HG02798 (cell line): ENCODE measurements around the gene SAAL1.
"Not testable (repeated sequence)": the region's sequence is repeated elsewhere in the genome, so short reads cannot be mapped to it uniquely, and the experiment has no call there.

Experiments used
- ATAC-seq: cut with Tn5 transposase; IDR thresholded peaks from one replicate; pipeline ENCODE4 v1.9.1; 2021; ENCODE audit warnings: mild to moderate bottlenecking; ENCODE audit not compliant: unreplicated experiment, poor library complexity

The SAAL1 gene, protein sequence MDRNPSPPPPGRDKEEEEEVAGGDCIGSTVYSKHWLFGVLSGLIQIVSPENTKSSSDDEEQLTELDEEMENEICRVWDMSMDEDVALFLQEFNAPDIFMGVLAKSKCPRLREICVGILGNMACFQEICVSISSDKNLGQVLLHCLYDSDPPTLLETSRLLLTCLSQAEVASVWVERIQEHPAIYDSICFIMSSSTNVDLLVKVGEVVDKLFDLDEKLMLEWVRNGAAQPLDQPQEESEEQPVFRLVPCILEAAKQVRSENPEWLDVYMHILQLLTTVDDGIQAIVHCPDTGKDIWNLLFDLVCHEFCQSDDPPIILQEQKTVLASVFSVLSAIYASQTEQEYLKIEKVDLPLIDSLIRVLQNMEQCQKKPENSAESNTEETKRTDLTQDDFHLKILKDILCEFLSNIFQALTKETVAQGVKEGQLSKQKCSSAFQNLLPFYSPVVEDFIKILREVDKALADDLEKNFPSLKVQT

DNA sequence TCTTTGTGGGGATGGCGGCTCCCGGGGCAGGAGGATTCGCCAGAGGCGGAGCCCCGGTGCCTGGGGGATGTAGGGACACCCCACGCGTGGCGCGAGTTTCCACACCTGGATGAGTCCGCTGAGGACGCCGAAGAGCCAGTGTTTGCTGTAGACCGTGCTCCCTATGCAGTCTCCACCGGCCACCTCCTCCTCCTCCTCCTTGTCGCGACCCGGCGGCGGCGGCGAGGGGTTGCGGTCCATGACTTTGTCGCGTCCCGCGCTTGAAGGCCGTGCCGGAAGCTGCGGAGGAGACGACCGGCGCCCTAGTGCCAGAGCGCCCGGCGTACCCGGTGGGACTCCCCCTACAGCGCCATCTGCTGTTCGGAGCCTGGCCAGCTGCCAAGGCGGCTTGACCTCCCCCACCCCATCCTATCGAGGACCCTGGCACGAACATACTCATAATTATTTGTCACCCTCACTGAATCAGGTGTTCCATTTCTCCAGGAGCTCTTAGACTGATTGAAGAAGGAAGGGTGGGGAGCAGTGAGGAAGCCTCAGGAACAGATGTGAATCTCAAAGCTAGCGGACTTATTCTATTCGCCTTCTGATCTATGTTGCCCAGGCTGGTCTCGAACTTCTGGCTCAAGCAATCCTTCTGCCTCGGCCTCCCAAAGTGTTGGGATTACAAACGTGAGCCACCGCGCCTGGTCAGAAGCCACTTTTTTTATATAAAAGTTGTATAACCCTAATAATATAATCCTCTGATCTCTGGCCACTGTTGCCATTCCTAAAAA is at the start of gene SAAL1:
Gene SAAL1, minus strand, starts transcription at position 281 of the 773 bp plus-strand sequence. Its CDS starts 41 bp downstream, at position 240.
- ATAC-seq = peak; percentile 98

DNA sequence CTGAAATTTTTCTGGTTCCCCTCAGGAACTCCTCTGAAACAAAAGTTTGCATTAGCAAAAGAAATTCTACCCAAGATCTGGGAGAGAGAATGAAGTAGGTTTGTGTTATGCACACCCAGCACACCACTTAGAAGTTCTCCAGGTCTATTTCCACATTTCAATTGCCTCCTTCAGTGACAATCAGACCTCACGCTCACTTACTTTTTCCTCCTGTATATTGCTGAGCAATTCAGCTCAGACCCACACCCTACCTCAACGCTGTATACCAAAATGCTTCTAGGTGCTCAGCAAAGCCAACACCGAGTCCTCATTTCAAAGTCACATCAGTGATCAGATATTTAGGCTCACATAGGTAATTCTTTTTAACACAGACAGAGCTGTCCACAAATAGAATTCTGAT is 45.7 kb upstream of the SAAL1 start:
- ATAC-seq = no peak

DNA sequence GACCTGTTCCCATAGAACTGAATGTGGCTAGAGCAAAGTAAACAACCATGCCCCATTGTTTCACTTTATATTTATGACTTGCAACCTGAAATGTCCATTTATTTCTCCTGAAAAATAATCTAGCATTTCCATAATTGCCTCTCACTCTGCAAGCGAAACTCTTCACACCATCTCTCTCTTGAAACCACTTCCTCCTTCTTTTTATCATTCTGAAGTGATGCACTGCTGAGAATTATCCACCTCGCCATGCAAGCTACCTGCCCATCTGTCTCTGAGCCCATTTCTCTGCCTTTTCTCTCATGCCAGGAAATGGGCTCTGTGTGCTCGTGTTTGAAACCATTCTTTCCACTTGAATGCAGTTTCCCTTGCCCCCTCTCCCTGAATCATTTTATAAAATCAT is 40.0 kb upstream of the SAAL1 start:
- ATAC-seq = no peak

DNA sequence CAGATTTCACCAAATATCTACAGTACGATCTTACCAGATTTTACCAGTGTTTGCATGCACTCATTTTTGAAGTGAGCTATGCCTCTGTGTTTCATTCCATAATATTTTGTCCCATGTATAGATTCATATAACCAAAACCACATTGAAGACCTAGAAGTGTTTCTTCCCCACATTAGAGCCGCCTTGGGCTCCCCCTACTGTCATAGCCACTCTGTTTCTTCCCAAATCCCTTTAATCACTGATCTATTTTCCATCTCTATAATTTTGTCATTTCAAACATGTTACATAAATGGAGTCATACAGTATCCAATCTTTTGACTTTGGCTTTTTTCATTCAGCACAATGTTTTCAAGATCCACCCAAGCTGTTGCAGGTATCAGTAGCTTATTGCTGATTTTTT is 39.1 kb upstream of the SAAL1 start:
- no peak for ATAC-seq

DNA sequence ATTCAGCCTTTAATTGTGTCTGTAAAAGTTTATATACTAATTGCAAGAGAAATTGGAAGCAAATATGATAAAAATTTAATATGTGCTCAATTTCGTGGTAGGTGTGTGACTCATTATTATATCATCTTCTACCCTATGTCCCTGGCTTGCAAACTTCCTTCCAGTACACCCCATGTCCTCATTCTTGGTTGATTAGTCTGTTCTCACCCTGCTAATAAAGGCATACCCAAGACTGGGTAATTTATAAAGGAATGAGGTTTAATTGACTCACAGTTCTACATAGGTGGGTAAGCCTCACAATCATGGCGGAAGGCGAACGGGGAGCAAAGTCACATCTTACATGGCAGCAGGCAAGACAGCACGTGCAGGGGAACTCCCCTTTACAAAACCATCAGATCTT is 38.4 kb upstream of the SAAL1 start:
- ATAC-seq = no peak

DNA sequence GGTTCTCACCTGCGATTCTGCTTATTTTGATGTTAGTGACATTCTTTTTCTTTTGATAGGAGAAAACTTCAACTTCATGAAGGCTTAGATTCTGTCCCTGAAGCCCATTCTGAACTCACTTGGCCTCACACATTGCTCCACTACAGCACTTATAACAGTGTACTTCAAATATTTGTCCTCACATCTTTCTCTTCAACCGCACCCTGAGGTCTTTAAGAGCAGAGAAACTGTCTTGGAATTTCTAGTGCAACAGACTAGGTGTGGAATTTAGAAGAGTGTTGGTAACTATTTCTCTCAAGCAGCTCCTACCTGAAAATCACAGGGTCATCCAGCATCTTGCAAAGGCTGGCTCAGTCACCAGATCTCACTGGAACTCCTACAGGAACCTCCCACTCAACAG is 34.3 kb upstream of the SAAL1 start:
- ATAC-seq = no peak

DNA sequence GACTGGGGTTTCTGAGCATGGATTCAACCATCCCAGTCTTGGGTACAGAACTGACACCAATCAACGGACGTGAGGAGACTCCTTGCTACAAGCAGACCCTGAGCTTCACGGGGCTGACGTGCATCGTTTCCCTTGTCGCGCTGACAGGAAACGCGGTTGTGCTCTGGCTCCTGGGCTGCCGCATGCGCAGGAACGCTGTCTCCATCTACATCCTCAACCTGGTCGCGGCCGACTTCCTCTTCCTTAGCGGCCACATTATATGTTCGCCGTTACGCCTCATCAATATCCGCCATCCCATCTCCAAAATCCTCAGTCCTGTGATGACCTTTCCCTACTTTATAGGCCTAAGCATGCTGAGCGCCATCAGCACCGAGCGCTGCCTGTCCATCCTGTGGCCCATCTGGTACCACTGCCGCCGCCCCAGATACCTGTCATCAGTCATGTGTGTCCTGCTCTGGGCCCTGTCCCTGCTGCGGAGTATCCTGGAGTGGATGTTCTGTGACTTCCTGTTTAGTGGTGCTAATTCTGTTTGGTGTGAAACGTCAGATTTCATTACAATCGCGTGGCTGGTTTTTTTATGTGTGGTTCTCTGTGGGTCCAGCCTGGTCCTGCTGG is 31.4 kb upstream of the SAAL1 start:
- ATAC-seq = no peak

DNA sequence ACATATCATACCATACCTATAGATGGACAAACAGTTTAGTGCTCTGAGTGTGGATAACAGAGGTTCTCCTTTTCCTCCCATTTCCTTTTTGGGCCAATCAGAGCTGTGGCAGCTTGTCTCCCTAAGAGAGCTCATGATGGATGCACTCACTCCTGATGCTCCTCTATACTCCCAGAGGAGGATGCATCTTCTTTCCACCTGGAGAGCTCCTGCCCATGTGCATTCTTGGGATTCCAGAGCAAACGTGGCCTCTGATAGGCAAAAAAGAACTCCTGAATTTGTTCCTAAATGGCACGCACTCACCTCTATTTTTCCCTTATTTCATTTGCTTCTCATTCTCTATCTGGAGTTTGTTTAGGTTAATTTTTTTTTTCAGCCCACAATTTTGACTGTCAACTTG is 29.4 kb upstream of the SAAL1 start:
- no peak for ATAC-seq

DNA sequence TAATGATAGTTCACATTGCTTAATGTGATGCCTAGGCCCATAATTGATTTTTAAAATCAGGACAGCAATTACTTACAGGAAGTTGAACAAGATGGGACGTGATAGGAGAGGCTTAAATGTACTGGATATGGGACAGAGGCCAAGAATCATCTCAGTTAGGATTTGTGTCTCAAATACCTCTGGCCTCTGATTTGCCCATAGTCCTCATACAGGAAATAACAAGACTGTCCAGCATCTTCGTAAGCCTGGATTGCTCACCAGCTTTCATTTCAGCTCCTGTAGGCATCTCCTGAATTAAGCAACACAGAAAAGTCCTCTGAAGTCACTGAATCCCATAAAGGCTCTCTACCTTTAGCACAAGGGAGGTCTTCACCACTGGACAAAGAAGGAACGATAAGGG is 26.5 kb upstream of the SAAL1 start, which contains the start of gene MRGPRX3:
Gene MRGPRX3, plus strand, starts transcription at position 231 of the 400 bp plus-strand sequence. CDS start 4,632 bp downstream, outside the sequence.
- ATAC-seq = no peak

DNA sequence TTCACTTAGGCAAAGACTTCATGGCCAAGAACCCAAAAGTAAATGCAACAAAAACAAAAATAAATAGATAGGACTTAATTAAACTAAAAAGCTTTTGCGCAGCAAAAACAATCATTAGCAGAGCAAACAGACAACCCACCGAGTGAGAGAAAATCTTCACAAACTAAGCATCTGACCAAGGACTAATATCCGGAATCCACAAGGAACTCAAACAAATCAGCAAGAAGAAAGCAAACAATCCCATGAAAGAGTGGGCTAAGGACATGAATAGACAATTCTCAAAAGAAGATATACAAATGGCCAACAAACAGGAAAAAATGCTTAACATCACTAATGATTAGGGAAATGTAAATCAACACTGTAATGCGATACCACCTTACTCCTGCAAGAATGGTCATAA is 25.2 kb upstream of the SAAL1 start:
- ATAC-seq = not testable (repeated sequence)

DNA sequence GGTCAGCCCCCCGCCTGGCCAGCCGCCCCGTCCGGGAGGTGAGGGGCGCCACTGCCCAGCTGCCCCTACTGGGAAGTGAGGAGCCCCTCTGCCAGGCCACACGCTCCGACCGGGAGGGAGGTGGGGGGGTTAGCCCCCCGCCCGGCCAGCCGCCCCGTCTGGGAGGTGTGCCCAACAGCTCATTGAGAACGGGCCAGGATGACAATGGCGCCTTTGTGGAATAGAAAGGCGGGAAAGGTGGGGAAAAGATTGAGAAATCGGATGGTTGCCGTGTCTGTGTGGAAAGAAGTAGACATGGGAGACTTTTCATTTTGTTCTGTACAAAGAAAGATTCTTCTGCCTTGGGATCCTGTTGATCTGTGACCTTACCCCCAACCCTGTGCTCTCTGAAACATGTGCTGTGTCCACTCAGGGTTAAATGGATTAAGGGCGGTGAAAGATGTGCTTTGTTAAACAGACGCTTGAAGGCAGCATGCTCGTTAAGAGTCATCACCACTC is 15.5 kb upstream of the SAAL1 start:
- ATAC-seq = not testable (repeated sequence)

DNA sequence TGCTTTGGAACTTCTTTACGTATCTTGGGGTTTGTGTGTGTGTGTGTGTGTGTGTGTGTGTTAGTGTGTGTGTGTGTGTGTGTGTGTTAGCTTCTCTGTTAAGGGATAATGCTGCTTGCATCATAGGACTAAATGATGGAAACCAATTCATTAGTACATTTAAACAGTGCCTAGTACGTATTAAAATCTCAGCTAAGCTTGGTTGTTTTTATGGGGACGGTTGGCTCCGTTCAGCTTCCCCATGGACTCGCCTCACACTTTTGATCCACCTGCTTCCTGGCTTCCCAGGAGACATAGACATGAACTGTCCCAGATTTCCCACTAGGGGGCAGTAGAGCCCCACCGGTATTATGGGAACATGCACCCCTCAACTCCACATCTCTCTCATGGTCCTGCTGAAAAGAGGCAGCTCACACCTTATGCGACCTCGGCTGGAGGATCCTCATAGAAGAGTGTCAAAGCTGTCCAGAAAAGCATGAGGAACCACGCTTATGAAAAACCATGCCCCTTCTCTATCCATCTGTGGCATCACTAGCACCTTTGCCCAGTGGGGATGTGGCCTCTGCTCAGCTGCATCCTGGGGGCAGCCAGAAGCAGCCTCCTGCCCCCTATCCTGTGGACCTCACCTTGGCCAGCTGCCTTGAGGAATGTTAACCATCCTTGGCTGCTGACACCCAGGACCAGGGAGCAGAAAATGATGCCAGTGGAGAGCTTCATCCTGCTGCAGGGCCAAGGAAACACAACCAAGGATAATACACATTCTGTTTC is 9.7 kb upstream of the SAAL1 start:
- ATAC-seq = peak; percentile 90

DNA sequence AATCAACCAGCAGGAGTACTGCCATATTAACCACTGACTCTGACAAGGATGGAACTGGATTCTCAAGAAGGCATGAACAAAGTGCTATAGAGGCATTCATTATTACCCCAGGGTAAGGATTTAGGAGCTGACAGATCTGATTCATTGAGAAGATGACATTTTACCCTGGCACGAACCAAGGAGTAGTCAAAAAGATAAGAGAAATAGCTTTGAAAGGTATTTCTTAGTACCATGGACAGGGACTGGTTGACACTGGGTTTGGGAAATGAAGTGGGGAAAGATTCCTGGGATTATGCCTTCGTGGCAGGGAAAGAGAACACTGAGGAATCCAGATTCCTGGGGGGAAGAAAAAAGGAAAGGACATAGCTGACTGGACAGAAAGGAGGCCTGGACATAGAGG is 5.1 kb upstream of the SAAL1 start:
- ATAC-seq = no peak

DNA sequence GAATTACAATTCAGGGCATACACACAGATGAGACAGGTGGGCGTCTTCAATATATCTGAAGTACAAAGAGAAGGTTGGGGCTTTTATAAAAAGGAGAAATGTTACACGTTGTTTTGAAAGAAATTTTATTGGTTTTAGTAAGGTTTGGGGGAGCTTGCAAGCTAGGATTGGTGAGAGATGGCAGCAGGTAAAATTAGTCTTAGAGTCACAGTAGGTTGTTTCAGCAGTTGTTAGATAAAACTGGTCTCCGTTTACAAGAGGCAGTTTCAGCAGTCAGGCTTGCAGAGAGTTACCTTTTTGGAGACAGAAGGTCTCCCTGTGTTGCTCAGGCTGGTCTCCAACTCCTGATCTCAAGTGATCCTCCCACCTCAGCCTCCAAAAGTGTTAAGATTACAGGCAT is 2.4 kb upstream of the SAAL1 start:
- ATAC-seq = no peak

DNA sequence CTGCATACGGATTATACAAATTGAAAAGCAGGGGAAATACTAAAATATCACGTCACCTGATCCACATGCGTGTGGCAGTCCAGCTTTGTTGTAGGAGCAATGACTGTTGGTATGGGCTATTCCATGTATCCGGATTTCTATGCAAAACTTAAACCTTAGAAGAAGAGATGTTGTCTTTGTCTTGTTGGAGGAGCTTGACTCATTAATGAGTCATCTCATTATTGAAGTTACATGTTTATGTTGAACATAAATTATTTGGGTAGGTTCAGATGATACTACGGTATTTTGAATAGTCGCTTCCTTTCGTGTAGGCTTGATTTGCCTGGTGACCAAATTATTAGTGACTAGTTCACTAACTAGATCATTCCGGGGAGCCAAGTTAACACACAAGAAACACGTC is 806 bp upstream of the SAAL1 start:
- ATAC-seq = no peak

DNA sequence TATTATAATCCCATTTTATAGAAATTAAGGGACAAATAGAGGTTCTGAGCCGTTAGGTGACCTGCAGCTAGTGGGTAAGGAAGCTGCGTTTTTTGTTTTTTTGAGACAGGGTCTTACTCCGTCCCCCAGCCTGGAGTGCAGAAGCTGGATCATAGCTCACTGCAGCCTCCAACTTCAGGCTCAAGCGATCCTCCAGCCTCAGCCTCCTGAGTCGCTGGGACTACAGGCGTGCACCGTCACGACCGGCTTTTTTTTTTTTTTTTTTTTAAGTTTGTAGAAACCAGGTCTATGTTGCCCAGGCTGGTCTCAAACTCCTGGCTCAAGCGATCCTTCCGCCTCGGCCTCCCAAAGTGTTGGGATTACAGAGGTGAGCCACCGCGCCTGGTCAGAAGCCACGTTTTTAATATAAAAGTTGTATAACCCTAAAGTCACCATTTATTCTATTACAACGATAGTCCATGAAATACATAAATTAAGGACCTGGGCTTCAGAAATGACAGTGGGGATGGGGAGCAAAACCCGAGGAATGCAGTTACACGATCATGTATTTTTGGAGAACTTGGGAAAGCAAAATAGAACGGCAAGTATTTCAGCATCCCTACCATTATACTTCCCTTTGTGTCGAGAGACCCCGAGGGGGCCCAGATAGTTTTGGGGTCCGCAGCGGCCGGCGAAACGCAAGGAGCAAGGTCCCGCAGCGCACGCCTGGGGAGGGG is 638 bp downstream of the SAAL1 start:
- no peak for ATAC-seq

DNA sequence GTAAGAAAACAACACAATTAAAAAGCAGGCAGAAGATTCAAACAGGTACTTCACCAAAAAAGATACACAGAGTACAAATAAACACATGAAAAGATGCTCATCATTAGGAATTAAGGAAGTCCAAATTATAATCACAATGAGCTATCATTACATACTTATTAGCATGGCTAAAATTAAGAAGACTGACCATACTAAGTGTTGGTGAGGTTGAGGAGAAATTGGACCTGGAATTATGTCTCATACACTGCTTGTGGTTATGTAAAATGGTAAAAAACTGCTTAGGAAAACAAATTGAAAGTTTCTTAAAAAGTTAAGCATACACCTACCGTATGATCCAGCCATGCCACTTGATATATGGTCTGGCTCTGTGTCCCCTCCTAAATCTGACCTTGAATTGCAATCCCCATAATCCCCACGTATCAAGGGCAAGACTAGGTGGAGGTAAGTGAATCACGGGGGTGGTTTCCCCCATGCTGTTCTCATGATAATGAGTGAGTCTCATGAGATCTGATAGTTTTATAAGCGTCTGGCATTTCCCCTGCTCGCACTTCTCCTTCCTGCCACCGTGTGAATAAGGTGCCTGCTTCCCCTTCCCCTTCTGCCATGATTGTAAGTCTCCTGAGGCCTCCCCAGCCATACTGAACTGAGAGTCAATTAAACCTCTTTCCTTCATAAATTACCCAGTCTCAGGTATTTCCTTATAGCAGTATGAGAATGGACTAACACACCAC is 4.8 kb downstream of the SAAL1 start:
- no peak for ATAC-seq

DNA sequence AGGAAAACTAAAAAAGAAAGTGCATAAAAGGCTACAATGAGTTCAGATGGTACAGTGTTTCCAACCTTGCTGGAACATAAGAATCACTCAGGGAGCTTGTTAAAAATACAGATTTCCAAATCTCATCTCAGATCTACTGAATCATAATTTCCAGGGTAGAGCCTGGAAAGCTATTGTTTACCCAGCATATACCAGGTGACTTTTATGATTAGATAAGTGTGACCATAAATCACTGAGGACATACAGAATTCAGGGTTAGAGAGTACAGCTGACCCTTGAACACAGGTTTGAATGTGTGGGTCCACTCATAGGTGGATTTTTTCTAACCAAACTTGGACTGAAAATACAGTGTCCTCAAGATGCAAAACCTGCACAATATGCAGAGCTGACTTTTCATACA is 11.9 kb downstream of the SAAL1 start:
- ATAC-seq = no peak

DNA sequence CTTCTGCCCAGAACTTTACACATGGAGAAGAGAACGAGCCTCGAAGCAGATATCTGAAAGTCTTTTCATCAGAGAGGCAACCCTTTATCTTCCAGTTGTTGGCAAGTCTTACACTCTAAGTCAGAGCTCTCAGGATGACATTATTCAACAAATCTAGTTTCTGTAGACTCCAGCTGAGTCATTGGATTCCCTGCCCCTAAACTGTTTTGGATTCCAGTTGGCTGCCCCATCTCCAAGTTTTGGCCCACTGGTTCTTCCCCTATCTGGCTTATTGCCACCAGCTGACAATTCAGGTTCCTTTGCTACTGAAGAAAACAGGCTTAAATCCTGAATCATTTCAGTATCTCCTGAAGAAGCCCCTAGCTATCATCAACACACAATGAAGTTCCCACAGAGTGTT is 14.2 kb downstream of the SAAL1 start:
- ATAC-seq = no peak
